ENCODE measurements around the gene YES1. TPM values are rescaled to one million over a fixed set of nuclear protein-coding genes. Genes with fewer than 3 reads are reported as not detected.

The YES1 gene
- total and polyA plus RNA-seq, 4 donors = 12.5 to 57.6 (median 21.9) TPM

DNA sequence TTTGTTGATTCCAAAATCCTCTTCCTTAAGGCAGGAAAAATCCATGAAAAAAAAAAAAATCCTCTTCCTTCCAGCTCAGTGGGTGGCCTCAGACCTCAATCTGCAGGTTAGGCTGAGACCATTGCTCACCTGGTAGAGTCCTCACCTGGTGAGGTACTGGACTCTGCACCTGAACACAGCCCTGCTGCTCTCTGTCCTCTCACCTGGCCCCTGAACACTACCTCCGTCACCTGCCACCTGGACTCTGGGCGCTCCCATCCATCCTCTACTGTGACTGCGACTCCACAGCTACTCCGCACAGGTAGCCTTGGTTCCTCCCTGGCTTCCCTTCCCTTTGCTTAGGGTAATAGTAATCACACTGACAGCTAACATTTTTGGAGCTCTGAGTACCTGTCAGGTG, 132.5 kb downstream of the YES1 start:
- DNase-seq (ENCODE audit: low spot score) = no peak
- no peak overlapping the region for H3K9ac ChIP-seq (ENCODE audit: low read depth in 1 of 2, low read length in 2 of 2)
- peaks cover 7 to 9% (median 8%) of the 10 kb centered on the region in 4 donors for H3K4me1 ChIP-seq (ENCODE audit: control insufficient read depth in 4 of 4, insufficient read depth in 4 of 4, low read length in 3 of 4)
- no peak overlapping the region for H3K4me3 ChIP-seq (ENCODE audit: low read depth in 1 of 3, low read length in 3 of 3)
- no peak overlapping the region for H3K27ac ChIP-seq (ENCODE audit: low read depth in 1 of 2, low read length in 2 of 2)
- H3K9me3 ChIP-seq (ENCODE audit: control insufficient read depth in 4 of 4, low read length in 3 of 4) = no peaks in the 10 kb centered on the region
- H3K36me3 ChIP-seq (ENCODE audit: control insufficient read depth in 4 of 4, insufficient read depth in 3 of 4, low read depth in 1 of 4, low read length in 3 of 4) = peaks cover 8 to 58% (median 42%) of the 10 kb centered on the region in 4 donors
- WGBS = 98% methylated on average over 4 of the region's 4 CpGs
- TF ChIP-seq, protein P1, sequence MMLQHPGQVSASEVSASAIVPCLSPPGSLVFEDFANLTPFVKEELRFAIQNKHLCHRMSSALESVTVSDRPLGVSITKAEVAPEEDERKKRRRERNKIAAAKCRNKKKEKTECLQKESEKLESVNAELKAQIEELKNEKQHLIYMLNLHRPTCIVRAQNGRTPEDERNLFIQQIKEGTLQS (IDR thresholded peaks at IDR 0.05) = no peak
- no peak for TF ChIP-seq NR2F2 (IDR thresholded peaks at IDR 0.05)
- TF ChIP-seq, protein P2, sequence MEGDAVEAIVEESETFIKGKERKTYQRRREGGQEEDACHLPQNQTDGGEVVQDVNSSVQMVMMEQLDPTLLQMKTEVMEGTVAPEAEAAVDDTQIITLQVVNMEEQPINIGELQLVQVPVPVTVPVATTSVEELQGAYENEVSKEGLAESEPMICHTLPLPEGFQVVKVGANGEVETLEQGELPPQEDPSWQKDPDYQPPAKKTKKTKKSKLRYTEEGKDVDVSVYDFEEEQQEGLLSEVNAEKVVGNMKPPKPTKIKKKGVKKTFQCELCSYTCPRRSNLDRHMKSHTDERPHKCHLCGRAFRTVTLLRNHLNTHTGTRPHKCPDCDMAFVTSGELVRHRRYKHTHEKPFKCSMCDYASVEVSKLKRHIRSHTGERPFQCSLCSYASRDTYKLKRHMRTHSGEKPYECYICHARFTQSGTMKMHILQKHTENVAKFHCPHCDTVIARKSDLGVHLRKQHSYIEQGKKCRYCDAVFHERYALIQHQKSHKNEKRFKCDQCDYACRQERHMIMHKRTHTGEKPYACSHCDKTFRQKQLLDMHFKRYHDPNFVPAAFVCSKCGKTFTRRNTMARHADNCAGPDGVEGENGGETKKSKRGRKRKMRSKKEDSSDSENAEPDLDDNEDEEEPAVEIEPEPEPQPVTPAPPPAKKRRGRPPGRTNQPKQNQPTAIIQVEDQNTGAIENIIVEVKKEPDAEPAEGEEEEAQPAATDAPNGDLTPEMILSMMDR (IDR thresholded peaks at IDR 0.05; ENCODE audit: low read depth, low read length, missing input control) = no peak
- TF ChIP-seq, protein P3, sequence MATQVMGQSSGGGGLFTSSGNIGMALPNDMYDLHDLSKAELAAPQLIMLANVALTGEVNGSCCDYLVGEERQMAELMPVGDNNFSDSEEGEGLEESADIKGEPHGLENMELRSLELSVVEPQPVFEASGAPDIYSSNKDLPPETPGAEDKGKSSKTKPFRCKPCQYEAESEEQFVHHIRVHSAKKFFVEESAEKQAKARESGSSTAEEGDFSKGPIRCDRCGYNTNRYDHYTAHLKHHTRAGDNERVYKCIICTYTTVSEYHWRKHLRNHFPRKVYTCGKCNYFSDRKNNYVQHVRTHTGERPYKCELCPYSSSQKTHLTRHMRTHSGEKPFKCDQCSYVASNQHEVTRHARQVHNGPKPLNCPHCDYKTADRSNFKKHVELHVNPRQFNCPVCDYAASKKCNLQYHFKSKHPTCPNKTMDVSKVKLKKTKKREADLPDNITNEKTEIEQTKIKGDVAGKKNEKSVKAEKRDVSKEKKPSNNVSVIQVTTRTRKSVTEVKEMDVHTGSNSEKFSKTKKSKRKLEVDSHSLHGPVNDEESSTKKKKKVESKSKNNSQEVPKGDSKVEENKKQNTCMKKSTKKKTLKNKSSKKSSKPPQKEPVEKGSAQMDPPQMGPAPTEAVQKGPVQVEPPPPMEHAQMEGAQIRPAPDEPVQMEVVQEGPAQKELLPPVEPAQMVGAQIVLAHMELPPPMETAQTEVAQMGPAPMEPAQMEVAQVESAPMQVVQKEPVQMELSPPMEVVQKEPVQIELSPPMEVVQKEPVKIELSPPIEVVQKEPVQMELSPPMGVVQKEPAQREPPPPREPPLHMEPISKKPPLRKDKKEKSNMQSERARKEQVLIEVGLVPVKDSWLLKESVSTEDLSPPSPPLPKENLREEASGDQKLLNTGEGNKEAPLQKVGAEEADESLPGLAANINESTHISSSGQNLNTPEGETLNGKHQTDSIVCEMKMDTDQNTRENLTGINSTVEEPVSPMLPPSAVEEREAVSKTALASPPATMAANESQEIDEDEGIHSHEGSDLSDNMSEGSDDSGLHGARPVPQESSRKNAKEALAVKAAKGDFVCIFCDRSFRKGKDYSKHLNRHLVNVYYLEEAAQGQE (IDR thresholded peaks at IDR 0.05) = no peak
- TF ChIP-seq HNF4G (IDR thresholded peaks at IDR 0.05) = no peak
- no peak for TF ChIP-seq RXRA (IDR thresholded peaks at IDR 0.05)
- no peak for TF ChIP-seq RAD21 (IDR thresholded peaks at IDR 0.05)
- TF ChIP-seq, protein P4, sequence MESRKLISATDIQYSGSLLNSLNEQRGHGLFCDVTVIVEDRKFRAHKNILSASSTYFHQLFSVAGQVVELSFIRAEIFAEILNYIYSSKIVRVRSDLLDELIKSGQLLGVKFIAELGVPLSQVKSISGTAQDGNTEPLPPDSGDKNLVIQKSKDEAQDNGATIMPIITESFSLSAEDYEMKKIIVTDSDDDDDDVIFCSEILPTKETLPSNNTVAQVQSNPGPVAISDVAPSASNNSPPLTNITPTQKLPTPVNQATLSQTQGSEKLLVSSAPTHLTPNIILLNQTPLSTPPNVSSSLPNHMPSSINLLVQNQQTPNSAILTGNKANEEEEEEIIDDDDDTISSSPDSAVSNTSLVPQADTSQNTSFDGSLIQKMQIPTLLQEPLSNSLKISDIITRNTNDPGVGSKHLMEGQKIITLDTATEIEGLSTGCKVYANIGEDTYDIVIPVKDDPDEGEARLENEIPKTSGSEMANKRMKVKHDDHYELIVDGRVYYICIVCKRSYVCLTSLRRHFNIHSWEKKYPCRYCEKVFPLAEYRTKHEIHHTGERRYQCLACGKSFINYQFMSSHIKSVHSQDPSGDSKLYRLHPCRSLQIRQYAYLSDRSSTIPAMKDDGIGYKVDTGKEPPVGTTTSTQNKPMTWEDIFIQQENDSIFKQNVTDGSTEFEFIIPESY (IDR thresholded peaks at IDR 0.05) = no peak
- TF ChIP-seq FOXA1 (IDR thresholded peaks at IDR 0.05) = no peak
- TF ChIP-seq SP1 (IDR thresholded peaks at IDR 0.05) = no peak
- no peak for TF ChIP-seq FOXA2 (IDR thresholded peaks at IDR 0.05)
- no peak for TF ChIP-seq JUND (IDR thresholded peaks at IDR 0.05)
- TF ChIP-seq GABPA (IDR thresholded peaks at IDR 0.05 in 1 of 2, conservative IDR thresholded peaks at IDR 0.05 in 1 of 2) = no peak
- TF ChIP-seq, protein P5, sequence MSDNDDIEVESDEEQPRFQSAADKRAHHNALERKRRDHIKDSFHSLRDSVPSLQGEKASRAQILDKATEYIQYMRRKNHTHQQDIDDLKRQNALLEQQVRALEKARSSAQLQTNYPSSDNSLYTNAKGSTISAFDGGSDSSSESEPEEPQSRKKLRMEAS (IDR thresholded peaks at IDR 0.05) = no peak
- H3K27me3 ChIP-seq (ENCODE audit: control insufficient read depth in 4 of 4, insufficient read depth in 4 of 4, low read length in 3 of 4) = no peaks in the 10 kb centered on the region

DNA sequence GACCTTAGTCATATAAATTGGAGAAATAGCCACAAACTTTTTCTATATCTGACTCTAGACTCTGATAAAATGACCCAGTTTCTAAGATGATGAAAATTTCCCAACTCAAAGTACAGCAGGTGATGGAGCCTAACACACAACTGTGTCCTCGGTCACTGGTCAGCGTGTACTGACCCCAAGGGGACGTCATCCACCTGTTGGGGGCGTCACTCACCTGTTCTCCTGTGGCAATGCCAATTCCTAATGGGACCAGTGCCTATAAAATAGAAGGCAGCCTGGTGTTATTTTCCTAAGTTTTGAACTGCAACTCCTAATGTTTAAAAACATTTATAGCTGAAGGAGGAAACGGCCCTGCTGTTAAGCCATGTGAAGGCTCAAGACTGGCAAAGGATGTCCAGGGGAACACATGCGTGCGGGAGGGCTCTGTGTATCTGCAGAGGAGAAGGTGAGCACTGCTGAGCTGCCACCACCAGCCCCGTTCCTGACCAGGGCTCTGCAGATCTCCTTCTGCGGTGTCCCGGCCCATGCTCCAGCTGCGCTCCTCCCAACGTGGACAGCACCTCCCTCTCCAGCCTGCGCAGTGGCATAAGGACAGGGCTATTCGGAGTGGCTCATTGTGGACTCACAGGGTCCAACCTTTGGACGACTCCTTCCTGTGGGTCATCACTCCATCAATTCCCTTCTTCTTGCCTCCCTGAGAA, 133.4 kb downstream of the YES1 start:
- H3K27ac ChIP-seq (ENCODE audit: low read depth in 1 of 2, low read length in 2 of 2) = no peak overlapping the region
- WGBS = 96% methylated on average over 15 of the region's 15 CpGs
- no peak overlapping the region for H3K9ac ChIP-seq (ENCODE audit: low read depth in 1 of 2, low read length in 2 of 2)
- H3K4me3 ChIP-seq (ENCODE audit: low read depth in 1 of 3, low read length in 3 of 3) = no peak overlapping the region
- no peaks in the 10 kb centered on the region for H3K9me3 ChIP-seq (ENCODE audit: control insufficient read depth in 4 of 4, low read length in 3 of 4)
- no peak for DNase-seq (ENCODE audit: low spot score)
- H3K36me3 ChIP-seq (ENCODE audit: control insufficient read depth in 4 of 4, insufficient read depth in 3 of 4, low read depth in 1 of 4, low read length in 3 of 4) = peaks cover 8 to 66% (median 45%) of the 10 kb centered on the region in 4 donors
- H3K27me3 ChIP-seq (ENCODE audit: control insufficient read depth in 4 of 4, insufficient read depth in 4 of 4, low read length in 3 of 4) = no peaks in the 10 kb centered on the region
- H3K4me1 ChIP-seq (ENCODE audit: control insufficient read depth in 4 of 4, insufficient read depth in 4 of 4, low read length in 3 of 4) = peaks cover 3 to 8% (median 7%) of the 10 kb centered on the region in 4 donors
- TF ChIP-seq HNF4A (conservative IDR thresholded peaks at IDR 0.05) = no peak
- no peak for TF ChIP-seq RAD21 (IDR thresholded peaks at IDR 0.05)
- TF ChIP-seq, protein P4 (IDR thresholded peaks at IDR 0.05) = no peak
- TF ChIP-seq HNF4G (IDR thresholded peaks at IDR 0.05) = no peak
- TF ChIP-seq, protein P1 (IDR thresholded peaks at IDR 0.05) = no peak
- no peak for TF ChIP-seq NR2F2 (IDR thresholded peaks at IDR 0.05)
- no peak for TF ChIP-seq FOXA1 (IDR thresholded peaks at IDR 0.05)
- TF ChIP-seq, protein P2 (IDR thresholded peaks at IDR 0.05; ENCODE audit: low read depth, low read length, missing input control) = no peak
- no peak for TF ChIP-seq YY1 (IDR thresholded peaks at IDR 0.05)

Data from liver (tissue), 9 donors.